Measurements from ENCODE around the gene PPIA. TPM values are rescaled to one million over a fixed set of nuclear protein-coding genes. Genes with fewer than 3 reads are reported as not detected.
A peak's percentile ranks its signal among the peaks of the same experiment; 100 is the strongest.

Gene PPIA
- total RNA-seq, 1 experiment from 2014 or later, result 2,409 TPM

GRCh38 chr7:44819292-44819691 is 22.8 kb downstream of the PPIA start:
- no peak overlapping the region for H3K18ac ChIP-seq (ENCODE audit: insufficient read length, low read depth, low read length)
- H3K4me1 ChIP-seq (ENCODE audit: insufficient read depth, low read length), result no peaks in the 10 kb centered on the region
- H3K9ac ChIP-seq (ENCODE audit: extremely low read depth, insufficient read length, low read length), result no peak overlapping the region
- H4K5ac ChIP-seq (ENCODE audit: insufficient read length, low read depth, low read length), result no peak overlapping the region
- H3K4me3 Mint-ChIP-seq, result no peak overlapping the region
- no peak overlapping the region for H2BK20ac ChIP-seq (ENCODE audit: low read depth, low read length, poor library complexity, severe bottlenecking)
- no peaks in the 10 kb centered on the region for H3K79me1 ChIP-seq (ENCODE audit: insufficient read depth, low read depth, low read length, poor library complexity, severe bottlenecking)
- H3K27ac ChIP-seq (ENCODE audit: insufficient read length, low read depth, low read length), result no peak overlapping the region
- H3K23me2 ChIP-seq (ENCODE audit: insufficient read length, low read depth, low read length, poor library complexity, severe bottlenecking), result no peaks in the 10 kb centered on the region
- no peak for DNase-seq
- H3T11ph ChIP-seq (ENCODE audit: low read length), result no peak overlapping the region
- no peak overlapping the region for H2BK120ac ChIP-seq (ENCODE audit: low read depth, low read length, poor library complexity, severe bottlenecking)
- no peak overlapping the region for H2AK5ac ChIP-seq (ENCODE audit: insufficient read length, low read length)
- H3K56ac ChIP-seq (ENCODE audit: insufficient read length, low read depth, low read length), result no peak overlapping the region
- no peaks in the 10 kb centered on the region for H3K27me3 ChIP-seq (ENCODE audit: insufficient read depth, low read length)
- no CpG with 5 or more reads among the region's 2 CpGs for WGBS (ENCODE audit: extremely low coverage, insufficient read length, low lambda C conversion rate)
- H2BK15ac ChIP-seq (ENCODE audit: low read depth, low read length), result no peak overlapping the region
- H3K4me2 ChIP-seq (ENCODE audit: insufficient read depth, insufficient read length, low read length), result no peak overlapping the region
- no peaks in the 10 kb centered on the region for H4K20me1 ChIP-seq (ENCODE audit: control insufficient read depth, insufficient read depth, insufficient read length)
- no peak overlapping the region for H2BK12ac ChIP-seq (ENCODE audit: insufficient read length, low read depth, low read length)
- H3K27ac Mint-ChIP-seq, result 0 out of 7 replicates have a peak overlapping the region, but pooled peaks of 1 of the 3 experiments have one; percentile 36
- H2AFZ ChIP-seq (ENCODE audit: low read length), result no peak overlapping the region
- H3K4ac ChIP-seq (ENCODE audit: low read depth, low read length), result no peak overlapping the region
- no peak overlapping the region for H3K23ac ChIP-seq (ENCODE audit: insufficient read length, low read depth, low read length)
- no peak overlapping the region for H3K14ac ChIP-seq (ENCODE audit: insufficient read depth, low read length)
- no peaks in the 10 kb centered on the region for H3K9me3 Mint-ChIP-seq
- H4K8ac ChIP-seq (replicated peaks; ENCODE audit: insufficient read length, low read depth, low read length), result no peak overlapping the region
- H3K36me3 Mint-ChIP-seq (ENCODE audit: insufficient read depth in 1 of 3, low read depth in 3 of 3), result peaks cover 0 to 1% (median 0%) of the 10 kb centered on the region in 3 experiments; a peak in 2 of 7 replicates
- peaks cover 0 to 7% of the 10 kb centered on the region in 2 experiments; a peak in 2 of 4 replicates for H3K4me1 Mint-ChIP-seq
- no peak for TF ChIP-seq CTCF (conservative IDR thresholded peaks at IDR 0.05)
- H4K91ac ChIP-seq (ENCODE audit: insufficient read length, low read depth, low read length), result no peak overlapping the region
- H3K79me2 ChIP-seq (ENCODE audit: insufficient read depth, low read length), result no peaks in the 10 kb centered on the region
- no peak overlapping the region for H2BK5ac ChIP-seq (ENCODE audit: insufficient read length, low read length)
- no peaks in the 10 kb centered on the region for H3K9me3 ChIP-seq (ENCODE audit: control insufficient read depth, low read depth, low read length)
- no peaks in the 10 kb centered on the region for H3K27me3 Mint-ChIP-seq (ENCODE audit: low read depth)

All from H9 (cell line).